GM21723 (cell line): Measurements from ENCODE around the gene PRRX2.
"Not testable (repeated sequence)": the region's sequence is repeated elsewhere in the genome, so short reads cannot be mapped to it uniquely, and the experiment has no call there.

Experiments used
- ATAC-seq: cut with Tn5 transposase; IDR thresholded peaks from one replicate; pipeline ENCODE4 v1.9.1; 2021; ENCODE audit warnings: mild to moderate bottlenecking, moderate library complexity; ENCODE audit not compliant: unreplicated experiment

The PRRX2 gene

DNA sequence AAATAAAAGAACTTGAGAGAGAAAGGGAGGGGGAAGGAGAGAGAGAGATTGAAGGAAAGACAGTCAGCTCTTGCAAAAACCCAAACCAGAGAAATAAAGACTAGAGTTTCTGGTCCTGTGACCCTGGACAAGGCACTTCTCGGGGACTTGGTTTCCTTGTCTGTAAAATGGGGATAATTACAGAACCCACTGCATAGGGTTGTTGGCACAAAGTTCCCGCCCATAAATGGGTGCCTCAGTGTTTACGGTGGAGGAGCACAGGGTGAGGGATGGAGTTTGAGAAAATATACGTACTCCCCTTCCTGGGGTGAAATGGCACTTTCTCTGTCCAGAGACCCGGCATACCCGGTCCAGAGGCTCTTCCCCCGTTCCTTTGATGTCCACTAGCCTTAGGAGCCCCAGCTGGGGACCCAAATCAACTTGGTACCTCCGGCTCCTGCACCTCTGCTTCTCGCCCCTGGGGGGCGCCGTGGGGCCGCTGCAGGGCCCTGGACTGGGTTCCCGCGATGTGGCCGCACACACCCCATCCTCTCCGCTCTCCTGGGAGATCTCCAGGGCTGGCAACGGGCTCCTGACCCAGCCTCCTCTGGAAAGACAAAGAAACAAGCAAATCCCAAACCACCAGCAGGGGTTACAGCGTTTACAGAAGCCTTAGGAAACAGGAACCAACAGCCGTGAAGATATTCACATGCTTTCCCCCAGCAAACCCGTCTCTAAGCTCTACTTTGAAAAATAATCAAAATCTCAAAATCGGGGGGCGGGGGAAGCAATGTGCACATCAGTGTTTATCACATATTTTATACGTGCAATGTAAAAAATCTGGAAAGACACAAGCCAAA, 61.1 kb downstream of the PRRX2 start:
- ATAC-seq = no peak

GRCh38 chr9:129728744-129729143, 63.3 kb downstream of the PRRX2 start:
- no peak for ATAC-seq

- no peak for ATAC-seq
Measured at GRCh38 chr9:129731477-129732085, 66.1 kb downstream of the PRRX2 start.

DNA sequence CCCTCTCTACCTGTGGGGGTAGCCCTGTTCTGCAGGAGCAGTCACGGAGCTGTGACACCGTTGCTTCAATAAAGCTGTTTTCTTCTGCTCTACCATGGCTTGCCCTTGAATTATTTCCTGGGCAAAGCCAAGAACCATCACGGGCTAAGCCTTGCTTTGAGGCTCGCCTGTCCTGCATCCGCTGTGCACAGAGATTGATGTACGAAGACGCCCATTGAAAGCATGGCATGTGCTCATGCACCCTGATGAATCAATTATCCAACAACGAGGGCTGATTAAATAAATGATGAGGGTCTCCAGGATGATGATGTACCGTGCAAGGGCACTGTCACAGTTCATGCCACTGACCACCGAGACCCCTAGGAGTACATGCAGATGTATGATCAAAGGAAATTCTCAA, 66.7 kb downstream of the PRRX2 start:
- no peak for ATAC-seq

GRCh38 chr9:129732946-129733631, 67.6 kb downstream of the PRRX2 start:
- no peak for ATAC-seq

GRCh38 chr9:129733632-129733953, 68.1 kb downstream of the PRRX2 start:
- ATAC-seq = no peak

GRCh38 chr9:129735546-129735945, 70.1 kb downstream of the PRRX2 start:
- ATAC-seq = no peak

DNA sequence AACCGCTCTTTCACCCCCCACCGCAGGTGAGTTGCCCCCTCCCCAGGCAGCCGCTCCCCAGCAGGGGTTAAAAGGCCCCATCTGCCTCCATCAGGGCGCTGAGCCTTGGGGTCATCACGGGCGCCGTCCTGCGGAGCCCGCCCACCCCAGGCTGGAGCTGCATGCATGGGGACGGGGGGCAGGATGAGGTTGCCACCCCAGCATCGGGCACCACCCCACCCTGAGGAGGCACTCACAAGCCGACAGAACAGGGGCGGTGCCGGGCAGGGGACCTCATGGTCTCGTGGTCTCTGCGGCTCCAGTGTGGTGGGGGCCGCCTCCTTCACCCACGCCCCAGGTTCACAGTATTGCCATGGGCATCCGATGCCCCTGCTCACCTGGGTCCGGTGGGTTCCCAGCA, 70.9 kb downstream of the PRRX2 start:
- ATAC-seq = no peak

GRCh38 chr9:129737479-129738274, 72.2 kb downstream of the PRRX2 start:
- ATAC-seq = peak; percentile 79

DNA sequence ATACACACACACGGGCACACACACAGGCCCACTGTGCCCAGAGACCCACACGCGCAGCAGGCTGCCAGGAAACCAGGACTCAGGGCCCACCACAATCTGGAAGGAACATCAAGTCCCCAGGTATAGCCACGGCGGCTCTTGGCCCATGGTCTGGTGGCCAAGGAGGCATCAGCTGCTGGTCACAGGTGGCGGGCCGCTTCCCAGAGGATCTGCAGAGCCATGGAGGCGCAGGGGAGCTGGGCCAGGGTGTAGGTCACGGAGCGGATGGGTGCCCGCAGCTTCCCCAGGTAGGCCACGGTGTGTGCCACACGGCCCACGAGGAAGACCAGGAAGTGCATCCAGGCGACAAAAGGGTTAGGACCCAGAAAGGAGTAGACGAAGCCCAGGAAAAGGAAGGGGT, 74.0 kb downstream of the PRRX2 start:
- no peak for ATAC-seq

GRCh38 chr9:129740174-129740573, 74.7 kb downstream of the PRRX2 start:
- ATAC-seq = no peak

DNA sequence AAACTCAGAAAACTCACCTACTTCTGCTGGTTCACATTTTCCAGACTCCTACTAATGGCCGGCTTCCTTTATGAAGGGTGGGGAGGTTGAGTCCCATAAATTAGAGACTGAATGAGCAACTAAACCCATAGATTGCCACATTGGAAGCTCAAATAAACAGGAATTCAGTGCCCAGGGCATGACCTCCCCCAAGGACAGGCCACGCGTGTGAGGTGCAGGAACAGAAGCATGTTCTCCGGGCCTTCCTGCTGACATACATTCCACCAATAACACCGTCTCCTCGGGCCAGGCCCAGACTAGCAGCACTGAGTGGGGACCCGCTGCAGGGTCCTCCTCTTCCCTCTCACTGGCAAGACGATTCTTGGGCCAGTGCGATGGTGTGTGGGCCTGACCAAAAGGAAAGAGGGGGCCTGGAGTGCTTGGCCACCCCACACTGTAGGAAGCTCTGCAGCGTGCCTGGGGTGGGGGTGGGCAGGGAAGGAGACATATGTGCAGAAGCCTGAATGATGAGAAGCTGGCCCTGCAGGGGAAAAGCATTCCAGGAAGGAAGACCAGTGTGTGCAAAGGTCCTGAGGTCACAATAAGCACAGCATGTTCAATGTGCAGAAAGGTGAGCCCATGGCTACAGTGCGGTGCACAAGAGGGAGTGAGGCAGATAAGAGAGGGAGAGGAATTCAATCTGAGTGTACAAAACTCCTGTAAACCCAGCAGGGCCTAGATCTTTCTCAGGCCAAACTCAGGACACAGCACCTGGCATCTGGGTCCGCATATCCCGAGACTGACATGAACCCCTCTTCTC, 75.4 kb downstream of the PRRX2 start:
- no peak for ATAC-seq

- no peak for ATAC-seq
Measured at GRCh38 chr9:129745200-129745599, 79.8 kb downstream of the PRRX2 start.

- ATAC-seq = no peak
Measured at GRCh38 chr9:129746092-129746777, 80.8 kb downstream of the PRRX2 start.

GRCh38 chr9:129748249-129748648, 82.8 kb downstream of the PRRX2 start:
- no peak for ATAC-seq

GRCh38 chr9:129749052-129749451, 83.6 kb downstream of the PRRX2 start:
- not testable (repeated sequence) for ATAC-seq

DNA sequence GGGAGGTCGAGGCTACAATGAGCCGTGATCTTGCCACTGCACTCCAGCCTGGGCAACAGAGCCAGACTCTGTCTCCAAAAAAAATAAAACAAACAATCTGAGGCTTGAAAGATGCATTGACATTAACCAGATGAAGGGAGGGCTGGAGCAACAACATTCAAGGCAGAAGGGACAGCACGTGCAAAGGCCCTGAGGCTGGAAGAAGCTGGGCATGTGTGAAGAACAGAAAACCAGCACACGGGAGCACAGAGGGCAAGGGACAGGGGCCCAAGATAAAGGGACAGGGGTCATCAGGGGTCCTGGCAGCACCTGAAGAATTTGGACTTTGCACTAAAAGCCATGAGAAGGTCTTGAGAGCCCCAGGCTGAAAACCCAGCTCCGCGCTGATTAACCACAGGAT, 84.1 kb downstream of the PRRX2 start:
- no peak for ATAC-seq

DNA sequence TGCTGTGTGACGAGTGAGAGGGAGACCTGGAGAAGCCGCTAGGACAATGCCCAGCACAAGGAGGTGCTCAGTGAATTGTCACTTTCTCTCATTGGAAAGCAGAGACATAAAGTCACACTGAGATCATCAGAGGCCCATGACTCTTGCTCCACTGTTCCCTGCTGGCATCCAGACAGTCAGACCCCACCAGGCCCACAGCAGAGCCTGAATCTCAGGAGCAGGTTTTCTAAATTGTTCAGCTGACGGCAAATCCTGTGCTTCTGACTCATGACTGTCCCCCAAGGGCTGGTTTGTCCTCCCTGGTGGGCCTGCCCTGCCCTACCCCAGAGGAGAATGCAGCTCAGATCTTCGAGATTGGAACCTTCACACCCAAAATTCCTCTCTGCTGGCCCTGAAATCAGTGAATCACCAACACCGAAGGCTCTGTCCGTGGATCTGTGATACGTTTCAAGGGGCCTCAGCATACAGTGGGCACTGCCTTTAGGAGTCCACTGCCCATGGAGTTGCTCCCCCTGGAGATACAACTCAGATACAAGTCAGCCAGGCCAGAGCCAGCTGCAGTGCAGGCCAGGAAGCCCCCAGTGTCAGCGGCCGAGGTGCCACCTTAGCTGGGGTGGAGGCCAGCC, 84.7 kb downstream of the PRRX2 start:
- no peak for ATAC-seq
